Ovary (tissue), 9 donors: Measurements from ENCODE around the gene TPRKB. TPM values are rescaled to one million over a fixed set of nuclear protein-coding genes. Genes with fewer than 3 reads are reported as not detected.
"Not testable (repeated sequence)": the region's sequence is repeated elsewhere in the genome, so short reads cannot be mapped to it uniquely, and the experiment has no call there.

Source experiments
- DNase-seq, 5 donors: peaks; one replicate each; pipeline ENCODE4 v3.0.0-alpha.2; 2019 to 2020
- H3K27ac ChIP-seq, 2 donors: fragments of 200-600 bp; one replicate each; pipeline versions ENCODE4 v1.5.1 to v1.8.0; 2019 to 2022
- H3K27me3 ChIP-seq: fragments of 200-600 bp; one replicate; pipeline ENCODE4 v1.8.0; 2022
- H3K36me3 ChIP-seq: fragments of 200-600 bp; sonication (generic); one replicate; pipeline ENCODE4 v1.5.1; 2019
- H3K4me1 ChIP-seq: one replicate; pipeline ENCODE4 v1.8.1; 2013; ENCODE audit warnings: mild to moderate bottlenecking, moderate library complexity; ENCODE audit not compliant: insufficient read depth
- H3K4me3 ChIP-seq: fragments of 200-600 bp; sonication (generic); one replicate; pipeline ENCODE4 v1.5.1; 2017
- H3K9me3 ChIP-seq, 2 donors: fragments of 200-600 bp in 1 of 2; sonication (generic) in 1 of 2; one replicate each; pipeline versions ENCODE4 v1.5.1 to v1.8.1; 2013 to 2019; ENCODE audit warnings: mild to moderate bottlenecking in 1 of 2, moderate library complexity in 1 of 2
- EP300 ChIP-seq: sonication (generic); formaldehyde crosslinking; IDR thresholded peaks from one replicate; pipeline ENCODE4 v1.6.1; 2017; ENCODE audit warnings: antibody characterized with exemption
- POLR2A ChIP-seq: fragments of 450-650 bp; IDR thresholded peaks from one replicate; pipeline ENCODE4 v1.6.1; 2017; ENCODE audit warnings: antibody characterized with exemption, mild to moderate bottlenecking, moderate library complexity
- WGBS, 3 donors: extraction: QIAGEN DNeasy Blood & Tissue Kit in 1 of 3; methylation state at CpG; one replicate each; pipeline versions ENCODE4 v1.1.5 to v1.1.7; 2013 to 2017; 5-methylcytosine and 5-hydroxymethylcytosine counted together
- intact Hi-C, 4 donors: fragments of 100-400 bp; cut with DNase I; formaldehyde crosslinking; loops; one replicate each; pipeline versions ENCODE4 v1.11.0 to v1.15.1; 2022 to 2023
- polyA plus RNA-seq, 2 donors: library from polyadenylated mRNA; stranded (reverse); fragments of 200-250 nt in 1 of 2; fragments of 350-450 nt in 1 of 2; fragmentation: Illumina TruSeq in 1 of 2; extraction: RNeasy Lipid Tissue Mini Kit (QIAGEN cat#74804) in 1 of 2; gene quantifications; one replicate each; pipeline ENCODE4 v1.2.3, GENCODE V29; 2013 to 2014
- total RNA-seq, 7 donors: library from RNA; depleted of rRNA in 2 of 7; stranded (reverse); fragments of >200 nt in 2 of 7; fragmentation: NEBNext Ultra II Directional in 3 of 7; extraction: Animal tissue kit (Norgen Biotek cat#: 25700) in 3 of 7; gene quantifications; one replicate each; pipeline versions ENCODE4 v1.1.0 to v1.2.4, GENCODE V29; 2016 to 2023
- TF ChIP-seq, protein P1 (sequence below), 3 donors: fragments of 450-650 bp in 2 of 3; fragments of 200-600 bp in 1 of 3; IDR thresholded peaks; one replicate each; pipeline versions ENCODE4 v1.5.1 to v1.8.0; 2016 to 2022; ENCODE audit warnings: antibody characterized with exemption in 3 of 3, mild to moderate bottlenecking in 1 of 3
- donor health status: DM: no; HTN: no; CAD: no; lungs with moderate emphysema.
- donor health status: DM: no; HTN: no; CAD: no.
- donor health status: Bipolar disorder and iron deficiency.
- donor health status: DM: yes; HTN: yes; CAD: no.
- donor health status: DM: no; HTN: no; CAD: no.
- donor health status: DM: yes; HTN: yes; CAD: no.

Gene TPRKB
- total and polyA plus RNA-seq, 9 donors, result 27.4 to 58.6 (median 40.5) TPM

DNA sequence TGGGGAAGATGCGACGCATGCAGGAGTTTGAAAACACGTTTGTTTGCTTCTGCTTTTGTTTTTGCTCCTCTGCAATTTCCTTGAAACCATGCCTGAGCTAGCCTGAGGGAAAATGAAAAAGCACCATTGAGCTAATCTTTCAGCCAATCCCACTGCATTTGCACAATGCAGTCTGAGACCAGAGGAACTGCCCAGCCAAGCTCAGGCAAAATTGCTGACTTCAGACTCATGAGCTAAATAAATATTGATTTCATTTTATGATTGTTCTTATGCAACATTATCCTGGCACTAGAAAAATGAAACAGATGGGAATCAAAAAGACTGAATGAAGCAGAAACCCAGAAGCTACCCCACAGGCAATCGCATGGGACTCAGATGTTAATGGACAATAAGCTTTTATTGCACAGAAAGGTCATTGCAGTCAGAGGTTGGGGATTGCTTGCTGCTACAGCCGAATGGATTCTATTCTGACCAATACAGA lies 37.0 kb downstream of the TPRKB start:
- Histone ChIP-seq H3K9me3 (no peaks in the 10 kb centered on the region), H3K36me3 (no peaks in the 10 kb centered on the region), H3K4me3 (no peak overlapping the region), H3K4me1 (peaks cover 33% of the 10 kb centered on the region), H3K27me3 (no peaks in the 10 kb centered on the region), H3K27ac (no peak overlapping the region)
- TF ChIP-seq POLR2A (no peak), EP300 (no peak)
- TF ChIP-seq, protein P1, sequence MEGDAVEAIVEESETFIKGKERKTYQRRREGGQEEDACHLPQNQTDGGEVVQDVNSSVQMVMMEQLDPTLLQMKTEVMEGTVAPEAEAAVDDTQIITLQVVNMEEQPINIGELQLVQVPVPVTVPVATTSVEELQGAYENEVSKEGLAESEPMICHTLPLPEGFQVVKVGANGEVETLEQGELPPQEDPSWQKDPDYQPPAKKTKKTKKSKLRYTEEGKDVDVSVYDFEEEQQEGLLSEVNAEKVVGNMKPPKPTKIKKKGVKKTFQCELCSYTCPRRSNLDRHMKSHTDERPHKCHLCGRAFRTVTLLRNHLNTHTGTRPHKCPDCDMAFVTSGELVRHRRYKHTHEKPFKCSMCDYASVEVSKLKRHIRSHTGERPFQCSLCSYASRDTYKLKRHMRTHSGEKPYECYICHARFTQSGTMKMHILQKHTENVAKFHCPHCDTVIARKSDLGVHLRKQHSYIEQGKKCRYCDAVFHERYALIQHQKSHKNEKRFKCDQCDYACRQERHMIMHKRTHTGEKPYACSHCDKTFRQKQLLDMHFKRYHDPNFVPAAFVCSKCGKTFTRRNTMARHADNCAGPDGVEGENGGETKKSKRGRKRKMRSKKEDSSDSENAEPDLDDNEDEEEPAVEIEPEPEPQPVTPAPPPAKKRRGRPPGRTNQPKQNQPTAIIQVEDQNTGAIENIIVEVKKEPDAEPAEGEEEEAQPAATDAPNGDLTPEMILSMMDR (IDR thresholded peaks at IDR 0.05), result no peak
- intact Hi-C loops, result no loop called here
- no peak for DNase-seq
- WGBS, 3 donors, result 28 to 32% (median 31%) methylated on average over 5 of the region's 5 CpGs

DNA sequence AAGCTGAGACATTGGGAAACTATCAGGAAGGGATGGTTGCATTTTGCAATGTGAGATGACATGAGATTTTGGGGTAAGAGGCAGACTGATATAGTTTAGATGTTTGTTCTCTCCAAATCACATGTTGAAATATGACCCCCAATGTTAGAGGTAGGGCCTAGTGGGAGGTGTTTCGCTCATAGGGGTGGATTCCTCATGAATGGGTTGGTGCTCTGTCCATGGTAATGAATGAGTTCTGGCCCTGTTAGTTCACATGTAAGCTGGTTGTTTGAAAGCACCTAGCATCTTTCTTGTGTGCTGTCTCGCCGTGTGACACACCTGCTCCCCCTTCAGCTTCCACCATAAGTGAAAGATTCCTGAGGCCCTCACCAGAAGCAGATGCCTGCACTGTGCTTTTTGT lies 37.7 kb downstream of the TPRKB start:
- 94 to 96% (median 95%) methylated on average over 3 of the region's 3 CpGs for WGBS, 3 donors
- intact Hi-C loops, result no loop called here
- no peak for DNase-seq
- no peak overlapping the region for H3K4me3 ChIP-seq
- H3K27me3 ChIP-seq, result no peaks in the 10 kb centered on the region
- no peak overlapping the region for H3K27ac ChIP-seq
- TF ChIP-seq EP300 (no peak), POLR2A (no peak)
- peaks cover 33% of the 10 kb centered on the region for H3K4me1 ChIP-seq
- H3K9me3 ChIP-seq, result no peaks in the 10 kb centered on the region
- no peaks in the 10 kb centered on the region for H3K36me3 ChIP-seq

DNA sequence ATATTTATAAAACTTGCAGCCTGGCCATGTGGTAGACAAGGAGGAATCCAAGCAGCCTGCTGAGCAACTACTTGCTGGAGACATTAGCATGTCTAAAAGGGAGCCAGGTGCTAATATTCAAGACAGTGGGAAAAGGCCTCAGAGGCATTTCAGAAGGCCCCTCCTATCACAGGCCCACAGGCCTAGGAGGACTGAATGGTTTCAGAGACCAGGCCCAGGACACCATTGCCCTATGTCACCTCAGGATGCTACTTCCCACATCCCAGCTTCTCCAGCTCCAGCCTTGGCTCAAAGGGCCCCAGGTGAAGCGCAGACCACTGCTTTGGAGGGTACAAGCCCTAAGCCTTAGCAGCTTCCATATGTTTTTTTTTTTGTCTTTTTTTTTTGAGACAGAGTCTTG lies 39.0 kb downstream of the TPRKB start:
- TF ChIP-seq EP300 (no peak), POLR2A (no peak)
- TF ChIP-seq, protein P1 (IDR thresholded peaks at IDR 0.05), result no peak
- peaks cover 25% of the 10 kb centered on the region for H3K4me1 ChIP-seq
- no peak overlapping the region for H3K27ac ChIP-seq
- intact Hi-C loops, result no loop called here
- no peaks in the 10 kb centered on the region for H3K27me3 ChIP-seq
- WGBS, 3 donors, result 89 to 98% (median 93%) methylated on average over 1 of the region's 1 CpG
- H3K4me3 ChIP-seq, result no peak overlapping the region
- H3K36me3 ChIP-seq, result no peaks in the 10 kb centered on the region
- no peaks in the 10 kb centered on the region for H3K9me3 ChIP-seq
- no peak for DNase-seq

DNA sequence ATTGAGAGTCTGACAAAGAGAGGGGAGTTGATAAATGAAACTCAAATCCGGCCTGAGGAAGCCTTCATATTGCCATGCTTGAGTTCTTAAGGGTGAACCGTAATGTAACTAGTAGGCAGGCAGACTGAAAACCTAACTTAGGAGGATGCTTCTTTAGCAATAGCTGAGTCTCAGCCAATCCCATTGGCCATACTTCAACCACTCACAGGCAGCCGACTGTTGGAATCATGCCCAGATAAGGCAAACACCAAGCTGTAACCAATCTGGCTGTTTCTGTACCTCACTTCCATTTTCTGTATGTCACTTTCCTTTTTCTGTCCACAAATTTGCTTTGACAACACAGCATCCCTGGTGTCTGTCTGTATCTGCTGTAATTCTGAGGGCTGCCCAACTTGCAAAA lies 39.5 kb downstream of the TPRKB start:
- WGBS, 3 donors, result 64 to 66% (median 64%) methylated on average over 3 of the region's 3 CpGs
- Histone ChIP-seq H3K9me3 (no peaks in the 10 kb centered on the region), H3K4me3 (no peak overlapping the region), H3K27ac (no peak overlapping the region), H3K4me1 (peaks cover 28% of the 10 kb centered on the region), H3K27me3 (no peaks in the 10 kb centered on the region), H3K36me3 (no peaks in the 10 kb centered on the region)
- no peak for DNase-seq
- TF ChIP-seq, protein P1 (IDR thresholded peaks at IDR 0.05), result no peak
- TF ChIP-seq EP300, result no peak
- no peak for TF ChIP-seq POLR2A
- intact Hi-C loops, result no loop called here

DNA sequence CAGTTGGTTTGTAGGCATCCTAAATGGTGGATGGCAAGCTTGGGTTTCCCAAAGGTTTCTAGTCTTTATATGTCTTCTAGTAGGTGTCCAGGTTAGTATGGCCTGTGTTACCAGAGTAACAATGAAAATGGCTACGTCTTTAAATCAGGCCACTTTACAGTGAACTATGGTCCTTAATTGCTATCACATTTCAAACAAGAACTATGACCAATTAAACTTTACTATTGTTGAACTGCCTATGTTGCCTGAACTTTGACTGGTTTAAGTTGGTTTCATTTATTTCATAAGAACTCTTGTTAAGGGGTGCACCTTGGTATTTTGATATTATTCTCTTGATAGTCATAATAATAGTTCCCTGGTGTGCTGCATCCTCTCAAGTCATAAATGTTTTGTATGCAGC lies 40.2 kb downstream of the TPRKB start:
- H3K27me3 ChIP-seq, intact Hi-C loops, H3K4me3 ChIP-seq, H3K9me3 ChIP-seq, H3K27ac ChIP-seq, DNase-seq, H3K36me3 ChIP-seq: not testable (repeated sequence)
- WGBS, 3 donors, result 89 to 93% (median 90%) methylated on average over 1 of the region's 1 CpG
- H3K4me1 ChIP-seq, result peaks cover 22% of the 10 kb centered on the region

DNA sequence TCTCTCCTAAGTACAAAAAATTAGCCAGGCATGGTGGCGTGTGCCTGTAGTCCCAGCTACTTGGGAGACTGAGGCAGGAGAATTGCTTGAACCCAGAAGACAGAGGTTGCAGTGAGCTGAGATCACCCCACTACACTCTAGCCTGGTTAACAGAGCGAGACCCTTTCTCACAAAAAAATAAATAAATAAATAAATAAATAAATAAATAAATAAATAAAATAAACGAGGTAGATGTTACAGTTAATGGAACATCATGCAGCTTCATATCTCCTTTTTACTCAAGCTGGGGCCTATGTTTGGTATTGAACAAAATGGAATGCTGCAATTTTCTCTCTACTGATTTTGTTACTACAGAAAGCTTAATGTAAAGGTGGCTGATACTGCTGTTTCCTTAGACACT lies 40.6 kb downstream of the TPRKB start:
- H3K9me3 ChIP-seq, H3K27me3 ChIP-seq, H3K36me3 ChIP-seq, DNase-seq, intact Hi-C loops, H3K27ac ChIP-seq, H3K4me3 ChIP-seq: not testable (repeated sequence)
- peaks cover 19% of the 10 kb centered on the region for H3K4me1 ChIP-seq
- 88 to 90% (median 88%) methylated on average over 3 of the region's 3 CpGs for WGBS, 3 donors

DNA sequence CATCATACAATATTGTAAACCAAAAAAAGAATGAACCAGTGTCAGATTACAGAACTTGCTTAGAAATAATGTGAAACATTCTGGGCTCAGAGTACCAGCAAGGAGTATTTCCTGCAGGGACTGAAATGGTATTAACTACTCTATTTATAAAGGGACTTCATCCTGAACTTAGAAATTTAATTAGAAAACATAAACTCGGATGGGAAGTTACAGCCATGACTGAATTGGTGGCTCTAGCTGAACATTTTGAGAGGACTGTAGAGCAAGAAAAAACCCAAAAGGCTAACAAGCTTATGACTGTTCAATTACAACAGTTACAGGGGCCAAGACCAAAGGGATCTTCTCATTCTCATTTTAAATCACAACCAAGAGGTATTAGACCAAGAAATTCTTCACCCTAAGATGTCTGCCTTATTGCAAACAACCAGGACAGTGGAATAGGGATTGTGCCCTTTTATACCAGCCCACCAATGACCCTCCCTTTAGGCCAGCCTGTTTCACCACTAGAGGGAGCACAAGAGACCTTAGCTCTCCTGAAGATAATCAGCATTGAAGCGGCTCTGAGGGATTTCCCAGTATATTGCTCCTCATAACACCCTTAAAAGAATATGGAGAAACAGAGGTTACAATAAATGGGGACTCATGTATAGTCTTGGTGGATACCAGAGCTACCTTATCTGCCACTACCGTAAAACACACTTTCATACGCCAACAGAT lies 46.6 kb downstream of the TPRKB start:
- intact Hi-C loops, H3K27ac ChIP-seq, H3K9me3 ChIP-seq, H3K4me1 ChIP-seq, H3K36me3 ChIP-seq, H3K27me3 ChIP-seq, H3K4me3 ChIP-seq, DNase-seq: not testable (repeated sequence)
- 71 to 80% (median 72%) methylated on average over 4 of the region's 4 CpGs for WGBS, 3 donors

DNA sequence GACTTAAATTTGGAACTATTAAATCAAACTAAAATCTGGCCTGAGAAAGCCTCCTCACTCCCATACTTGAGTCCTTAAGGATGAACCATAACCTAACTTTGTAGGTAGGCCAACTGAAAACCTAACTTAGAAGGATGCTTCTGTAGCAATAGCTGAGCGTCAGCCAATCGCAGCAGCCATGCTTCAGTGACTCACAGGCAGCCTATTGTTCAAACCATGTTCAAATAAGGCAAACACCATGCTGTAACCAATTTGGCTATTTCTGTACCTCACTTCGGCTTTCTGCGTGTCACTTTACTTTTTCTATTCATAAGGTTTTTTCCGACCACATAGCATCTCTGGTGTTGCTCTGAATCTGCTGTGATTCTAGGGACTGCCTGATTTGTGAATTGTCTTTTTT lies 48.7 kb downstream of the TPRKB start:
- not testable (repeated sequence) for H3K36me3 ChIP-seq, H3K4me3 ChIP-seq, DNase-seq, H3K9me3 ChIP-seq, H3K27ac ChIP-seq, H3K27me3 ChIP-seq
- H3K4me1 ChIP-seq, result peaks cover 11% of the 10 kb centered on the region
- 96 to 99% (median 99%) methylated on average over 5 of the region's 5 CpGs for WGBS, 3 donors
- intact Hi-C loops, result loop anchor here in 1 of 4 donors (10.0 kb wide), 1 partner anchor 86 kb away; no protein-coding TSS in a partner anchor
